CD4-positive, alpha-beta T cell treated with Interleukin-10 for 1 hour (primary cell): ENCODE data around the gene CEMP1.

Experiments
- DNase-seq: peaks from one replicate; pipeline ENCODE4 v3.0.0-alpha.2; 2020

Gene CEMP1

GRCh38 chr16:2483939-2484897 lies 47.0 kb downstream of the CEMP1 start:
- no peak for DNase-seq

DNA sequence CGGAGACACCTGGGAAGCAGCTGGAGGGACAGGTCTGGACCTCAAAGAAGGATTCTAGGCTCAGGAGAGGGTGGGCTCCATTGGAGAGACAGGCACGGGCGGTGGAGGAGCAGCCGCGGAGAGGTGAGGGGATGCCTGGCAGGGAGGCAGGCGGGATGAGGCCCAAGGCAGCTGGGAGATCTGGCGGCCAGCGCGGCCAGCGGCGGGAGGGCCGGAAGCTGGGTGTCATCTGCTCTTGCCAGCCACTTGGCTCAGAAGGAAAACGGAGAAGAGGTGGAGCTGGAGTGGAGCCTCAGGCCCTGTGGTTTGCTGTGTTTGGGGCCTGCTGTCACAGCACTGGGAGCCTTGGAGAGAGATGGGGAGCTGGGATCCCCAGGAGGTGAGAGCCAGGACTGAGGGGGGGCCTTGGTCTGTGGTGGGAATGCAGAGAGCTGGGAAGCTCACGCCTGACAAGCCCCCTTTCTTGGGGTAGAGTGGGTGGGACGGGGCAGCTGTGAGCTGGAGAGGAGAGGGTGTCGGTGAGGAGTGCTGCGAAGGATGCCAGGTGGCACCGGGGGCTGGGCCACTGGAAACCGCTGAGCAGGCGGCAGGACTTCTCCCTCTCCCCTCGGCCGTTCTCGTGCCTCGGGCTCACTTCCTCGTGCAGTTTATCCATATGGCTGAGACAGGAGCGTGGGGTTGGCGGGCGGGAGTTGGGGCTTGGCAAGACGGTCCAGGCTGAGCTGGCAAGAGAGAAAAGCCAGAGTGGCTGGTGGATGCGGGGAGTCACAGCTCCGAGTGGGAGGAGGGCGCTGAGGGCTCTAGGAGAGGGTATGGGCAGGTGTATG lies 48.3 kb downstream of the CEMP1 start:
- DNase-seq: no peak

- DNase-seq: no peak
Observed at GRCh38 chr16:2482249-2482648, 49.0 kb downstream of the CEMP1 start.

- DNase-seq: no peak
Observed at GRCh38 chr16:2481676-2482075, 49.5 kb downstream of the CEMP1 start.

GRCh38 chr16:2480948-2481347 lies 50.3 kb downstream of the CEMP1 start:
- DNase-seq: no peak
